Stimulated activated CD4-positive, alpha-beta T cell treated with anti-CD3 and anti-CD28 coated beads, Interleukin-1b, Interleukin-23, amount 100 ng/mL, for 24 hours (primary cell): Measurements from ENCODE around the gene WWC2.

Source experiments
- DNase-seq, 4 experiments: peaks; one replicate each; pipeline ENCODE4 v3.0.0-alpha.2; 2020; ENCODE audit warnings: low read depth in 4 of 4, low spot score in 1 of 4

WWC2 gene

DNA sequence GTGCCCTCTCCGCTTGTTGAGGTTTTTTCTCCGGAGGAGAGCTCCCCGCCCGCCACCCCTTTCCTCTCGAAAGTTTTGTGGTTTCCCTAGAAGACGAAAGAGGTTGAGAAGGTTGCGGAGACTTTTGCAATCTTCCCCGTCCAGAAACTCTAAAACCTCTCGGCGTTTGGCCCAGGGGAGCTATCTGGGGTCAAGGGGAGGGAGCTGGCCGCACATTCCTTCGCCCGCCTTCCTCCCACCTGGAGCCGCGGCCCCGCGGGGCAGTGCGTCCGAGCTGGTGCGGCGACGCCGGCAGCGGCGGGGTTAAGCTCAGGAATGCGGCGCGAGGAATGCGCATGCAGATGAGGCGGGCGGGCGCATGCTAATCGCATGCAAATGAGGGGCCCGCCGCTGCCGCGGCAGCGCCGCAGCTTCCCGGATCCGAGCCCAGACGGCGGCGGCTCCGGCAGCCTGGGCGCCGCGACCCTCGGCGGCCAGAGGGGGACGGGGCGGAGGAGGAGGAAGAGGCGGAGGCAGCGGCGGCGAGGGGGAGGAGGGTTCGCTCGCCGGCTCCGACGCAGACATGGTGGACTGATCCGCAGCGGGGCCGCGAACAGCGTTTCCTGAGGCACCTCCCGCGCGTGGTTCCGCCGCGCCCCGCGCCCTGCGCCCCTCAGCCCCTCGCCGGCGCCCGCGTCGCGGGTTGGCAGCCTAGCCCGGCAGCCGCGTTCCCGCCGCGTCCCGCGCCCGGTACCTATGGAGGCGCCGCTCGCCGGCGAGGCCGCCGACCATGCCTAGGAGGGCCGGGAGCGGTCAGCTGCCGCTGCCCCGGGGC lies at the start of gene WWC2:
WWC2 (plus strand) TSS at position 535 of the 814 bp plus-strand sequence; CDS start at position 770, 235 bp downstream.
- peak in 3 of 4 experiments; percentile 15 to 57 (median 52) for DNase-seq

DNA sequence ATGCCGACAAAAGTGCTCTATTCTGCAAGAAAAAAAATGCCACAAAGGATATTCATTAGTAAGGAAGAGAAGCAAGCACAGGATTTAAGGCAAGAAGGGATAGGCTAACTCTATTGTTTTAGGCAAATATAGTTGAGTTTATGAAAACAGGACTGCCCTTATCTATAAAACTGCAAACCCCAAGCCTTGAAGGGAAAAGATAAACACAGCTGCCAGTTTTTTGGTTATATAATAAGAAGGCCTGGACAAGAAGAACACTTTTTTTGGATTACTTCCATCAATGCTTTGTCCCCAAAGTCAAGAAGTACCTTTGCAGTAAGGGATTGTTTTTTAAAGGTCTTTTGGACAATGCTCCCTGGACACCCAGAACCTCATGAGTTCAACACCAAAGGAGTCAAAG lies 45.4 kb upstream of the WWC2 start:
- DNase-seq, result no peak

DNA sequence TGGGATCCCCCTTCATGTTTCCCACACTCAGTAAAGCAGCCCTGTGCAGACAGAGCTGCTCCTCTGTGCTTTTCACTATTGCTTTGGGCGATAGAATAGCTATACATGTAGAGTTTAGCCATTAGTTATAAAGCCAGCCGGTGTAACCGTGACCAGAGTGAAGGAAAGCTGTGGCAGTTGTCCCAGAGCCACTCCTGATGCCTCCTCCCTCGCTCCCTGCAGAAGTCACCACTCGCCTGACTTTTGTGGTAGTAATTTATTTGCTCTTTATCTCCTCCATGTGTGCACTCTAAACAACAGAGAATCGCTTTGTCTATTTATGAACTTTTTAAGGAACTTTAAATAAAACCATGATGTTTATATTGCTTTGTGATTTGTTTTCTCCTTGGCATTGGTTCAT lies 41.8 kb upstream of the WWC2 start:
- DNase-seq, result no peak

DNA sequence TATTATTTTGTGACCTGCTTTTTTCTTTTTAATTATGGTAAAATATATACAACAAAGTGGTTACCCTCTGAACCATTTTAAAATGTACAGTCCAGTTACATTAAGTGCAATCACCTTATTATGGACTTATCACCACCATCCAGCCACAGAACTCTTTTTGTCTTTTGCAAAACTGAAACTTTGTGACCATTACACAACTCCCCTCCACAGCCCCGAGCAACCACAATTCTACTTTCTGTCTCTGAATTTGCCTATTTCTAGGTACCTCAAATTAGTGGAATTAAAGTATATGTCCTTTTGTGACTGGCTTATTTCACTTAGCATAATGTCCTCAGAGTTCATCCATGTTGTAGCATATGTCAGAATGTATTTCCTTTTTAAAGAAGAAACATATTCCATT lies 39.3 kb upstream of the WWC2 start:
- DNase-seq, result no peak

DNA sequence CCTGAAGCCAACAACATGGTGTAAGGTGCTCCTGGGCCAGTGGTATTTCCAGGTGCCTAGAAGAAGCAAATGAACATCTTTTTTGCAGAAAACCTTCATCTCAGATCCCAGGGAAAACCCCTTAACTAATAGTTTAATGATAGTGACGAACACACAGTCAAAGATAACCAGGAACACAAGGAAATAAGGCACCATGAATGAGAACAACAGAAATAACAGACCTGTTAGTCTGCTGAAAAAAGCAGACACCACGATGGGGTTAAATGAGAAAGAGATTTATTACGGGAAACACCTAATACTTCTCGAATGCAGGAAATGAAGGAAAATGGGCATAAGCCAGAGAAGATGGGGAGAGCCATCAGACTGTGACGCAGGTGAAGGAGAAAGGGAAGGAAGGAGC lies 30.6 kb upstream of the WWC2 start:
- DNase-seq, result no peak

DNA sequence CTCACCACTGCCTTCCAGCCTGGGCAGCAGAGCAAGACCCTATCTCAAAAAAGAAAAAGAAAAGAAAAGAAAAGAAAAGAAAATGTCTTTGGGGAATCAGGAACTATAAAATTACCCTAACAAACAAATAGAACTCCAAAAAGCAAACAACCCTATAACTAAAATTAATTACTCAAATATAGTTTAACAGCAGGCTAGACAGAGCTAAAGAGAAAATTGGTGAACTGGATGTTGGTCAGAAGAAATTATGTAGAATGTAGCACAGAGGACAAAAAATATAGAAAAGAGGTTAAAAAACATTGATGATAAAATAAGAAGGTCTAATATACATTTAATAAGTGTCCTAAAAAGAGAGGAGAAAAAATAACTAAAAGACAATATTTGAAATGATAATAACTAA lies 27.8 kb upstream of the WWC2 start:
- no peak for DNase-seq

DNA sequence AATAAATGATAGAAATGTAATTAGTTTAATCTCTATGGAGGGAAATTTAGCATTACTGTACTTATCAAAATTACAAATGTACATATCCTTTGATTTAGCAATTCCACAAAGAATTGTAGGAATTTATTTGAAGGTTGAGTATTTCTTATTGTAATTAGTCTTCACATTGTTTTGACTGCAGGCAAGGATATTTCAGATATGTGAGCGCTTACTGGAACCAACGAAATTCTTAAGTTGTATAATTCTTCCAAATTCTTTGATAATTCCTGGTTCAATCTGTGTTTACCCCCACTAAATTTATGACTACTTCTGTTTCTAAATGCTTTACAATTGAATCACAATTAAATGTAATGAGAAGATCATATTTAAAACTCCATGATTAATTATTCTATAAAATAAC lies 26.9 kb upstream of the WWC2 start:
- no peak for DNase-seq

DNA sequence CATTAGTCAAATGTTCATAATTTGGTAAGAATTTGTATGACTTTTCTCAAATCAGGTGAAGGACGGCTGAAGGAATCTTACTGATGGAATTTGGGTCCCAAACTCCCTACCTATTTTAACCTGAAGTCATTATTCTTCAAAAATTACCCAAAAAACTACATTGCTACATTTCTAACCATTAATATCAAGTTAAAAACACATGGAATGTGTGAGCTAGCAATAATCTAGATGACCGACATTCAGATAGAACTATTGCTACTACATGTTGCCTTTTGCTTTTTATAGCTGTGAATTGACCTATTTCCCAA lies 25.3 kb upstream of the WWC2 start:
- DNase-seq, result no peak

DNA sequence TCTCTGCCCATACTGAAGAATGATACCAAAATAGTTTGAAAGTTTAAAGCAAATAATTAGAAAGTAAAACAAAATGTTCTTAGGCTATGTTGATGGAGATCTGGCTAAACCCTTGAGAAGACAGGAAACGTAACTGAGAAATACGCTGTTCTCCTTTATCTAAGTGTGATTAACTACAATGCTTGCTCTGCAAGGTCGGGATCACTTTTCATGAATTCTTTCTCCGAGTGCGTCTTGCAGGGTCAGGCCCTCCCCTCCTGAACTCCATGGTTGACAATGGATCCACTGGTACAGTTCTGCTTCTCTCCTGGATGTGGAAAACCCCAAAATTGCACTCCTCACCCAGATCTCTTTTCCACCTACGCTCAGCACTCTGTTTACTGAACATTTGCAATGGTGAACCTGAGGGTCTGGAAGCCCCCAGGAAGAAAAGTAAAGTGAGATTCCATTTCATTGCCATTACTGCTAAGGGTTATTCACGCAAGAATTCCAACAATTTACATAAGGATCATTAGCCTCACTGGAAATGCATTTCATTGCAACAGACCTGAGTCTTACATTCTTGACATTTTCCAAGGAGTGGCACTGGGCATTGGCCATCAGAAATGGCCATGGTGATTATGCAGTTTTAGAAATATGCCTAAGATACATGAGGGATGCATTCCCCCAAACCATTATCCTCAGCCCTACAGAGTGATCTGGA lies 24.6 kb upstream of the WWC2 start:
- DNase-seq, result no peak

DNA sequence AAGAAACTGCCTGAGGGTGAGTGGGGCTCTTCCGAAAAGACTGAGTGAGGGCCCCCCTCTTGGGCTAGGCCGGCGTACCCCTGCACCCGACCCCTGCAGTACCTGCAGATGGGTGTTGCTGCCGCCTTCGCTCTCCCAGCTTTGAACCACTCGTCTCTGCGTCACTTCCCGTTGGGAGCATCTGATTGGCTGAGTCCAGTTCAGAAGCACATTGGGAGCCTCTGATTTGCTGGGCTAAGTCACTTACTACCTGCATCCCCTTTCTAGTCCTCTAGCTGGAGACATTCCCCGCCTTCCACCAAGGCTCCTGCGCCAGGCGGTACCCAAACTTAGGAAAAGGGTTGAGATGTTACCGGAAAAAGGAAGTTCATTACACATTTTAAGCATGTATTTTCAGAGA lies 20.4 kb upstream of the WWC2 start:
- DNase-seq, result no peak

DNA sequence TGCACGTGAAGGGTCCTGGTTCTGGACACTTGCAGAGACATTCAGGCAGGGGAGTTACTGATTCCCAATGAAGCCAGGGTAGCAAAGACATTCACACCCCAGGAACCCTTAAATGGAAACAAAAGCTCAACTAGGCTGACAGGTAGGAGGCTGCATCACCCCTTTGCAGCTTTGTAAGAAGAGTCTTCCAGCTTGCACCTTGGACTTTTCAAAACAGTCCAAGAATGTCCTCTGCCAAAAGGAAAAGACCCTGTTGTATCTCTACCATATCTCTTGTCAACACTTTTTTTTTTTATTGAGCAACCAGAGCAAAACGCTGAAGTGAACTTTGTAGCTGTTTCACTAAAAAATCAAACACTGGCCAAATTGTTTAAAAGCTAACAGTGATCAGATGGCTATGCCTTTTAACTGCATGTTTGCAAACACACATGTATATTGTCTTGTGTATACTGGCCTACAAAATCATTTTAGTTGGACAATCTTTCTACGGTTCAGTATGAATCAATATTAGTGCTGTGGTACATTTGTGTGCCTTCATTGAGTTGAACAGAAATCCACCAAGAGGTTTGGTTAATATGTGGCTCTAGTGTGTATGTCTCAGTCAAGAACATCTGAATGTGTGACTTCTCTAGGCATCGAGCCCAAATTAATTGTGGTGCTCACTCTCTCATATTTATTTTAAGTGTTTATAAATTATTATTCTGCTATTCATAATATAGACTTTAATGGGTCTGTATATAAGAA lies 18.5 kb upstream of the WWC2 start:
- no peak for DNase-seq

DNA sequence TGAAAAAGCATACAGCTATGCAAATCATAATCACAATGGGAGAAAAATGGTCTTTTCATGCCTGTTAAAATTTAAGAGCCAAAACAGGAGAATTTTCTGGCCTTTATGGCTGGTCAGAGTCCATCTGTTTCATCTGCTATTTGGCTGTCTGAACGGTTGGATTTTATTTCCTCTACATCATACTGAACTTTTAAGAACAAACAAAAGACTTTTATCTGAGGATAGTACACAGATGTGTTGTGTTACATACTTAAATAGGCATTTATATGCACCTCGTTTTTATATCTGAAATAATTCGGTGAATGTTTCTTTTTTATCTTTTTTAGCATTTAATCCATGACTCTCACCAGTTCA lies 18.0 kb upstream of the WWC2 start:
- no peak for DNase-seq

DNA sequence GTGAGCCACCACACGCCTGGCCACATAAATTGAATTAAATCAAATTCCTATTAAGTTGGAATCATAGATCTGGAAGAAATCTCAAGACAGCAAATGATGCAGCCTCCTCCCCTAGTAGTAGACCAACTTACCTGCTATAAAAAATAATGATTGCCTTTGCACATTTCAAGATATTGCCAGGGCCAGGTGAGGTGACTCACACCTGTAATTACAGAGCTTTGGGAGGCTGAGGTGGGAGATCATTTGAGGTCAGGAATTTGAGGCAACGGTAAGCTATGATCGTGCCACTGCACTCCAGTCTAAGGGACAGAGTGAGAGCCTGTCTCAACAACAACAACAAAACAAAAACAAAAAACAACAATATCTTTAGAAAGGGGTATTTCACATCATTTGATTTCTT lies 17.0 kb upstream of the WWC2 start:
- DNase-seq, result no peak

DNA sequence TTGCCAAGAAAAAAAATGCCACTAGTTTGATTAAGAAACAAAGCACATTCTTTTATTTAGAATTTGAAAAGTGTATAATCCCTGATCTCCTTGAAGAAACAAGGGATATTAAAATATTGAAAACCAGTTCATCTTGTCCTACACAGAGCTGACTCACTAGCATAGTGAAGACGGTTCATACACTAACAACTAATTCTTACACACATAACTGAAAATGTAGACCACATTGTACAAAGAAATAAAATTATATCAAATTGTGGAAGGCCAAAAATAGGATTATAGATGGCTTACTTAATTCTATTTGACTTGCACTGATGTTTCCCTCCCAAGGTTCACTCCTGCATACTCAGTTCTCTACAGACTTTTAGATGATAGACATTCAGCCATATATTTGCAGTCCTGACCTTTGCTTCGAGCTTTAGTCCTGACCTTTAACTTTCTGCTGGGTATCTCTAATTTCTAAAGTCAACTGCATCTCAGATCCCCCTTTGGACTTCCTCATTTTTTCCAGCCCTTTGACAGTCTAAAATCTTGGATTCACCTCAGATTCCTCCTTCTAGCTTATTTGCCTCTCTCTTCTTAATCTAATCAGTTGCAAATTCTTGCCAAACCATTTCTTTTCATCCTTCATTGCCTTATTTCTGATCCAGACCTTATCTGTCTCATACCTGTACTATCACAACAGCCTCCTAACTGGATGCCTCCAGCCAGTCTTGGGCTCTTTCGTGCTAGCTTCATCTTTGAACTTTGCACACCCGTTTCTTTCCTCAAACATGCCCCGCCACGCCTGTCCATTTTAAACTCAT lies 4.5 kb upstream of the WWC2 start:
- DNase-seq, result no peak

DNA sequence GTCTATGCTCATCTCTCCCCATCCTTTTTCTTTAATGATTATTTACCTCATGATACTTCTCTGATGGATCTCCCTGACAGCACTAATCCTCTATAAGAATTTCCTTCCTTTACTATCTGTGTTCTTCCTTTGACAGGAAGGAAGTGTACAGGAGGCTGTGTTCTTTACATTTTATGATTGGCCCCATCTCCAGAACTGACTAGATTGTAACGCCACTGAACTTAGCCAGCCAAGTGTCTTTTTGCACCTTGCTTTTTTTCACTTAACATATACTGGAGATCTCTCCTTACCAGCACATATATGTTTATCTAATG lies 3.9 kb upstream of the WWC2 start:
- DNase-seq, result no peak

DNA sequence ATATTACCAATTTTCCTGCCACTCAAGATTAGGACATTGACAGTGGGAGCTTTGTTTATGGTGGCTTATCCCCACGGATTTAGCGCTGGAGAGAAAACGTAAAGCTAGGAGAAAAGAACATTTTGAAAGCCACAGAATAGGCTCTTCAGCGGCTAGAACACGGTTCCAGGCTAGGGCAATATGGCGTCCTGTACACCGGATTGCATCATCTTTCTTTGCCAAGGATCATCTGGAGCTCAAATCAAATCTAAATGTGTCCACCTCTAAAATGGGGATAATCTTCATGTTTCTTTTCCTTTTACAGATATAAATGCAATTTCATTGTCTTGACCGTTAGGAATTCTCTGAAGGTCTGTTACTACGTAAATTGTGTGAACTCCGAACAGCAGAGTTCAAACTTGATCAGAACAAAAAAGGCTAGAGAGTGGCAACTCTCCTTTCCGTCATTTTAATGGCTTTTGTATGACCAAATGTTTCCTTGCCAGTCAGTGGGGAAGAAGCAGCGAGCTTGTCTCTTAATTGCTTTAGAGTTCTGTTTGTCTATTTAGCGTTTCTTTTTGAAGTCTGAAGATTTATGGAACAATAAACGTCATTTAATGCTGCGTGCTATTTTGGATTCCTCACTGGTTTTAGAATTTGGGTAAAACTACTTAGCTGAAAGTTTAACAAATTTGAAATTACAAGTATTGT lies 2.6 kb upstream of the WWC2 start:
- DNase-seq, result no peak

DNA sequence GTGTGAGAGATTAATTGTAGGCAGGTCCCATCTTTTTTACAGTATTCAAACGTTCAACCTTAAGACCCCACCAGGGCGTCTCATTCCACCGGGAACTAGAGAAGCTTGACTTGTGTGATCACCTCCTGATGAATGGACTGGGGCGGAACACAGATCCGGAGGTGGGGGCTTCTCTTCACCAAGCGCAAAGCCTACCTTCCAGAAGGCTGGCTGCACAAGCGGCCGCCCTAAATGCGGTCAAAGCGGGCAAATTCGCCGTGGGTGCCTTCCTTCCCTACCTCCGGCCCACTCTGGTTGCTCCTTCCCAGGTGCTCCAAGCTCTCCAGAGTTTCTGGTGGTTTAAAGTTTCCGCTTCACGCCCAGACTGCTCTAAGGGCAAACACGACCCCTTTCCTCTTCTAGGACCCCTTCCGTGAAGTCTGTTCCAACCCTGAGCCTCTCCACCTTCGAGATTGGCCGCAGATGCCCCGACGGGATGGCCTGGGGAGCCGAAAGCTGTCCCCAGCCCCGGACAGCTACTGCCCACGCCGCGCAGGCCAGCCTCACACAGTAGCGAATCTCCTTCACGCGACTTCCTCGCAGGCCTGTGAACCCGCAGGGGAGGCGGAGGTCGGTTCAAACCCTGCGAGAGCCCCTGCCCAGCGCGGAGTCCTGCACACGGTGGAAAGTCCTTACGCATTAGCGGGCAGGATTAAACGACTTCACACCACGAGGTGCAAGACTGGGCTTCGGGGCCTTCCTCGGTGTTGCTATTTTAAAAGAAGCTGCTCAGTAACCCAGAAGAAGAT lies 1.6 kb upstream of the WWC2 start:
- DNase-seq, result no peak

DNA sequence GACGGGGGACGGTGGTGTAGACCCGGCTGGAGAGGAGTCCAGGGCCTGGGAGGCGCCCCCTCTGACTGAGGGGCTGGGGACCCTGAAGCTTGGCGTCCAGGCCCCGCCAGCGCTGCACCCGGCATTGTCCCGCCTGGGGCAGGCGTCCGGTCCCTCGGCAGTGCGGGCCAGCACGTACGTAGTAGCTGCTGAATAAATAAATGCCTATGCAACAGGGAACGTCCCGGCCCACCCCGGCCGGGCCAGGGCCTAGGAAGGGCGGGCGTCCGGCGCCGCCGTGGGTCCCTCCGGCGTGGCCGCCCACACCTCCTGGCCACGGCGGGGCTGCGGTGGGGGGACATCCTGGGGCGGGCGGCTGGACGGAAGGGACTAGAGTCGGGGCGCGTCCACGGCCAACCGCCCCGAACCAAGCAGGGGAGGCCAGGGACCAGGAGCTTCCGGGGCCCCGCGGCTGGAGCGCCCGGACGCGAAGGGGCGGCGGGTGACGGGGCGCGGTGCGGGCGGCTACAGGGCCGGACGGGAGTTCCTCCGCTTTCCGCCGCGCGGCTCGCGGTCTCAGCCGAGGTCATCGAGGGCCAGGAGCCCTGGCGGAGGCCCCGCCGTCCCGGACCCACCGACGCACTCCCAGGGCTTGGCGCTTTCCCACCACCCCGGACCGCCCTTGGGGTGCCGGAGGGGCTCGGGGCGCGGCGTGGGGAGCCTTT lies 886 bp upstream of the WWC2 start:
- DNase-seq, result no peak

DNA sequence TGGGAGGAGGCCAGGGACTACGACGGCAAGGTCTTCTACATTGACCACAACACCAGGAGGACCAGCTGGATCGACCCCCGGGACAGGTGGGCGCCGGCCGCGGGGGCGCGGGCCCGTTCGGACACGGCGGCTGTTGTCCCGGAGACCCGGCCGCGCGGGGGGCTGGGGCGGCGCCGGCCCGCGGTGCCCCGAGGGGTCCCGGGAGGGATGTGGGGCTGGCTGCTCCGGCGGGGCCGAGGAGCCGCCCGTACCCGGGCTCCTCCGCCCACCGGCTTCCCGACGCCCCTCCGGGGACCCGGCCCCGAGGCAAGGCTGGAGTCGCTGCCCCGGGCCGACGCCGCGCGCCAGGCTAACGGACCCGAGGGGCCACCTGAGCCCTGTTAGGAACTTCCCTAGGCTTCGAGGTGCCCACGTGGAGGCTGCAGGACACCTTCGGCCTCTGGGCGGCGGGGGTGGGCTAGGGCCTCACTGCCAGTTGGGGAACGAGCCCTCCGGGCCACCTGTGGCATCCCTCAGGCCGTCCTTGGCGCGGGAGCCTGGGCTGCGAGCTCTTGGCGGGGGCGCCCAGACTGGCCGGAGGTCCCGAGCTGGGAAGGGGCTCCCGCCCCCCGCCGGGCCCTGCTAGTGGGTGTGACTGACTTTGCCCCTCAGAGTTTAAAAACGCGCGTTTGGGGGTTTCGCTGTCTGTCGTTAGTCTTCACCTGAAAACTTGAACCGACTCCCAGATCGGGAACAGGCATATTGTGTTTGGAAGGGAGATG lies 660 bp downstream of the WWC2 start:
- peak in 1 of 4 experiments; percentile 1 for DNase-seq
